HEK293 (cell line): ENCODE data around the gene ARHGDIG.
A peak's percentile ranks its signal among the peaks of the same experiment; 100 is the strongest.

ENCODE experiments used
- KLF10 ChIP-seq: fragments of 450-650 bp; IDR thresholded peaks from 2 replicates; pipeline ENCODE4 v1.5.1; 2018; ENCODE audit warnings: missing biosample characterization, mild to moderate bottlenecking, missing genetic modification characterization
- KLF17 ChIP-seq: fragments of 450-650 bp; formaldehyde crosslinking; IDR thresholded peaks from 2 replicates; pipeline ENCODE4 v1.5.1; 2016; ENCODE audit warnings: missing biosample characterization, missing genetic modification characterization
- MYNN ChIP-seq: fragments of 450-650 bp; formaldehyde crosslinking; IDR thresholded peaks from 2 replicates; pipeline ENCODE4 v1.5.1; 2016; ENCODE audit warnings: missing biosample characterization, missing genetic modification characterization, borderline replicate concordance
- PRDM1 ChIP-seq: fragments of 450-650 bp; formaldehyde crosslinking; IDR thresholded peaks from 2 replicates; pipeline ENCODE4; 2016; ENCODE audit warnings: missing biosample characterization, missing genetic modification characterization
- PRDM4 ChIP-seq: fragments of 450-650 bp; formaldehyde crosslinking; IDR thresholded peaks from 2 replicates; pipeline ENCODE4 v1.5.1; 2017; ENCODE audit warnings: missing biosample characterization, missing genetic modification characterization
- RBAK ChIP-seq: fragments of 450-650 bp; formaldehyde crosslinking; IDR thresholded peaks from 2 replicates; pipeline ENCODE4 v1.5.1; 2016; ENCODE audit warnings: missing biosample characterization, missing genetic modification characterization
- SALL2 ChIP-seq: fragments of 450-650 bp; formaldehyde crosslinking; IDR thresholded peaks from 2 replicates; pipeline ENCODE4 v1.5.0; 2017; ENCODE audit warnings: missing biosample characterization, mild to moderate bottlenecking, missing genetic modification characterization, borderline replicate concordance
- SP2 ChIP-seq: fragments of 450-650 bp; formaldehyde crosslinking; IDR thresholded peaks from 2 replicates; pipeline ENCODE4 v1.5.1; 2016; ENCODE audit warnings: missing biosample characterization, missing genetic modification characterization
- SP7 ChIP-seq: fragments of 450-650 bp; formaldehyde crosslinking; IDR thresholded peaks from 2 replicates; pipeline ENCODE4 v1.5.1; 2016; ENCODE audit warnings: missing biosample characterization, missing genetic modification characterization
- WT1 ChIP-seq: fragments of 450-650 bp; formaldehyde crosslinking; IDR thresholded peaks from 2 replicates; pipeline ENCODE4 v1.5.1; 2016; ENCODE audit warnings: missing biosample characterization, missing genetic modification characterization
- YY1 ChIP-seq: fragments of 450-650 bp; formaldehyde crosslinking; IDR thresholded peaks from 2 replicates; pipeline ENCODE4 v1.5.1; 2018; ENCODE audit warnings: missing biosample characterization, missing genetic modification characterization
- ZBTB11 ChIP-seq: fragments of 450-650 bp; formaldehyde crosslinking; conservative IDR thresholded peaks from 2 replicates; pipeline ENCODE4 v1.5.1; 2016; ENCODE audit warnings: low read depth, missing biosample characterization, missing genetic modification characterization
- ZBTB17 ChIP-seq: fragments of 450-650 bp; formaldehyde crosslinking; IDR thresholded peaks from 2 replicates; pipeline ENCODE4 v1.5.1; 2016; ENCODE audit warnings: missing biosample characterization, missing genetic modification characterization
- ZFHX2 ChIP-seq: fragments of 450-650 bp; formaldehyde crosslinking; conservative IDR thresholded peaks from 2 replicates; pipeline ENCODE4 v1.5.1; 2016; ENCODE audit warnings: missing biosample characterization, missing genetic modification characterization
- ZFP3 ChIP-seq: fragments of 450-650 bp; formaldehyde crosslinking; IDR thresholded peaks from 2 replicates; pipeline ENCODE4 v1.5.1; 2016; ENCODE audit warnings: low read depth, missing biosample characterization, missing genetic modification characterization
- ZNF133 ChIP-seq: fragments of 450-650 bp; formaldehyde crosslinking; IDR thresholded peaks from 2 replicates; pipeline ENCODE4 v1.5.1; 2016; ENCODE audit warnings: missing biosample characterization, missing genetic modification characterization
- ZNF18 ChIP-seq: fragments of 450-650 bp; formaldehyde crosslinking; IDR thresholded peaks from 2 replicates; pipeline ENCODE4 v1.5.1; 2016; ENCODE audit warnings: missing biosample characterization, missing genetic modification characterization
- ZNF202 ChIP-seq: fragments of 450-650 bp; formaldehyde crosslinking; IDR thresholded peaks from 2 replicates; pipeline ENCODE4 v1.5.1; 2016; ENCODE audit warnings: missing biosample characterization, missing genetic modification characterization, borderline replicate concordance
- ZNF26 ChIP-seq: fragments of 450-650 bp; formaldehyde crosslinking; IDR thresholded peaks from 2 replicates; pipeline ENCODE4 v1.5.1; 2016; ENCODE audit warnings: missing biosample characterization, missing genetic modification characterization
- ZNF341 ChIP-seq: fragments of 450-650 bp; formaldehyde crosslinking; IDR thresholded peaks from 2 replicates; pipeline ENCODE4; 2016; ENCODE audit warnings: low read depth, missing biosample characterization, missing genetic modification characterization
- ZNF366 ChIP-seq: fragments of 450-650 bp; formaldehyde crosslinking; conservative IDR thresholded peaks from 2 replicates; pipeline ENCODE4 v1.5.1; 2016; ENCODE audit warnings: missing biosample characterization, missing genetic modification characterization
- ZNF404 ChIP-seq: fragments of 450-650 bp; formaldehyde crosslinking; IDR thresholded peaks from 2 replicates; pipeline ENCODE4 v1.5.1; 2017; ENCODE audit warnings: missing biosample characterization, missing genetic modification characterization
- ZNF549 ChIP-seq: fragments of 450-650 bp; IDR thresholded peaks from 2 replicates; pipeline ENCODE4 v1.5.1; 2018; ENCODE audit warnings: missing biosample characterization, missing genetic modification characterization, mild to moderate bottlenecking, inconsistent platforms, moderate library complexity
- ZNF561 ChIP-seq: fragments of 450-650 bp; IDR thresholded peaks from 2 replicates; pipeline ENCODE4 v1.5.1; 2018; ENCODE audit warnings: missing biosample characterization, missing genetic modification characterization, borderline replicate concordance
- ZNF639 ChIP-seq: fragments of 450-650 bp; formaldehyde crosslinking; IDR thresholded peaks from 2 replicates; pipeline ENCODE4 v1.5.1; 2016; ENCODE audit warnings: missing biosample characterization, missing genetic modification characterization
- ZNF660 ChIP-seq: fragments of 450-650 bp; IDR thresholded peaks from 2 replicates; pipeline ENCODE4 v1.5.1; 2018; ENCODE audit warnings: missing biosample characterization, mild to moderate bottlenecking, missing genetic modification characterization
- ZNF76 ChIP-seq: fragments of 450-650 bp; formaldehyde crosslinking; IDR thresholded peaks from 2 replicates; pipeline ENCODE4; 2016; ENCODE audit warnings: low read depth, missing biosample characterization, missing genetic modification characterization, borderline replicate concordance
- ZNF768 ChIP-seq: fragments of 450-650 bp; formaldehyde crosslinking; IDR thresholded peaks from 2 replicates; pipeline ENCODE4 v1.5.1; 2018; ENCODE audit warnings: missing biosample characterization, mild to moderate bottlenecking, missing genetic modification characterization

ARHGDIG gene

GRCh38 chr16:234468-235305, 45.7 kb upstream of the ARHGDIG start, which contains the start of gene FAM234A (continued):
- TF ChIP-seq ZNF768 (tag by site-specific recombination): no peak
- peak; percentile 98 for TF ChIP-seq ZFHX2 (tag by site-specific recombination)
- peak; percentile 70; the same call in 1 of the 2 replicates for TF ChIP-seq KLF10 (tag by site-specific recombination)
- peak; percentile 85 for TF ChIP-seq ZNF660 (tag by site-specific recombination)
- peak; percentile 98 for TF ChIP-seq ZBTB17
- TF ChIP-seq SALL2 (tag by site-specific recombination): no peak
- peak; percentile 40; the same call in 1 of the 2 replicates for TF ChIP-seq ZNF18 (tag by site-specific recombination)
- no peak for TF ChIP-seq ZFP3 (tag by site-specific recombination)
- peak; percentile 47; the same call in 1 of the 2 replicates for TF ChIP-seq ZNF561 (tag by site-specific recombination)
- TF ChIP-seq ZNF549 (tag by site-specific recombination): no peak
- TF ChIP-seq ZBTB11: peak; percentile 93
- peak; percentile 89 for TF ChIP-seq ZNF76 (tag by site-specific recombination)
- TF ChIP-seq PRDM1 (tag by site-specific recombination): no peak
- peak; percentile 91 for TF ChIP-seq ZNF366 (tag by site-specific recombination)
- TF ChIP-seq ZNF202 (tag by site-specific recombination): no peak
- peak; percentile 83; the same call in 1 of the 2 replicates for TF ChIP-seq KLF17 (tag by site-specific recombination)
- TF ChIP-seq WT1 (tag by site-specific recombination): no peak
- TF ChIP-seq ZNF639 (tag by site-specific recombination): peak; percentile 61; the same call in 1 of the 2 replicates
- TF ChIP-seq ZNF404: no peak
- TF ChIP-seq ZNF341 (tag by site-specific recombination): peak; percentile 82
- 0 out of 2 replicates have a peak, but pooled peaks have one; percentile 7 for TF ChIP-seq PRDM4 (tag by site-specific recombination)
- no peak for TF ChIP-seq ZNF26 (tag by site-specific recombination)
- TF ChIP-seq RBAK (tag by site-specific recombination): no peak
- no peak for TF ChIP-seq ZNF133 (tag by site-specific recombination)
- TF ChIP-seq MYNN (tag by site-specific recombination): peak; percentile 88
- peak; percentile 95 for TF ChIP-seq SP2 (tag by site-specific recombination)
- TF ChIP-seq YY1 (tag by site-specific recombination): peak; percentile 73
- TF ChIP-seq SP7: peak; percentile 82
